CD8-positive, alpha-beta memory T cell (primary cell): Measurements from ENCODE around the gene NDUFS4. TPM values are rescaled to one million over a fixed set of nuclear protein-coding genes. Genes with fewer than 3 reads are reported as not detected.

ENCODE experiments used
- polyA plus RNA-seq: library from polyadenylated mRNA; unstranded; fragments of 300-500 nt; fragmentation: Illumina TruSeq; gene quantifications from one replicate; pipeline ENCODE4 v1.2.3, GENCODE V29; 2021
- total RNA-seq, 2 experiments: library from RNA; stranded (reverse); gene quantifications; one replicate each; pipeline ENCODE4 v1.2.3, GENCODE V29; 2021

The NDUFS4 gene
- total and polyA plus RNA-seq, 3 experiments from 2014 or later = 59.3 to 89.3 (median 61.7) TPM

Other genes starting within 250 kb of the NDUFS4 start
- under 1 TPM in 1 of 2 experiments, not detected in 1; 0.13 TPM for gene FST, start 80.0 kb upstream of the NDUFS4 start, total RNA-seq
- gene FST, start 80.0 kb upstream of the NDUFS4 start, polyA plus RNA-seq = not detected